ENCODE measurements around the gene LSAMP.

- TF ChIP-seq NRF1 (IDR thresholded peaks at IDR 0.05; ENCODE audit: low read depth, low read length) (no peak), REST (IDR thresholded peaks at IDR 0.05; ENCODE audit: low read depth, low read length) (no peak), TEAD4 (IDR thresholded peaks at IDR 0.05; ENCODE audit: borderline replicate concordance, insufficient read depth) (no peak), CTCF (IDR thresholded peaks at IDR 0.05) (no peak), USF2 (IDR thresholded peaks at IDR 0.05; ENCODE audit: borderline replicate concordance, low read depth, low read length) (no peak)
These were observed 289.4 kb downstream of the LSAMP start for GRCh38 chr3:116155841-116156240.

Data from SK-N-SH (cell line).